ENCODE measurements around the gene NRN1L.

DNA sequence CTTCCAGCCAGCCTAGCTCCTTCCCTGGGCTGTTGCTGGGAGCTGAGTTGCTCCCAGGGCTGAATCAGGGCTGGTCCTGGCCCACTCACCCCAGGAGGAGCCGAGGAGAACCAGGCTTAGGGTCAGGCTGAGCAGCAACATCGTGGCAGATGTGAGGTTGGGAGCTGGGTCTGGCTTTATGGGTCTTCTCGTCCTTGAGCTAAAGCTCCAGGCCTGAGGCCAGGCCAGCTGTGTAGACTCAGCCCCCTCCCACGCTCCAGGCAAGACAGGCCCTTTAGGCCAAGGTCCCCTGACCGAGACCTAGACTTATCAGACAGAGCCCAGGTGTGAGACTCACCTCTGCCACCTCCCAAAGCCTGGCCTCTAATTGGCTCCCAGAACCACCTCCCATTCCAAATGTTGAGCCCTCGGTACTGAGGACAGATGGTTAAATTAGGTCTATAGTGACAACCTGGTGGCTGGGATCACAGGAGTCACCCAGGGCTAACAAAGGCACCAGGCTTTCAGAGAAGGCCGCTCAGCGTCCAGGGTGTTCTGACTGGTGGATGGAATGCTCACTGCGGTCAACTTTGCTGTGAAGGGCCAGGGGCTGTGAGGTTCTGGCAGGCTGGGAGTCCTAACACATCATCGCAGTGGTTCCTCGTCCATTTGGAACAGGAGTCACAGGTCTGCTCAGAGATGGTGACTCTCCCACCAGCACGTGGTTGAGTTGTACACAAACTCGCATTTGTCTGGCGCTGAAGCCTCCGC is 47.2 kb downstream of the NRN1L start, which contains the start of gene CTRL:
- TF ChIP-seq EP300 (IDR thresholded peaks at IDR 0.05) (no peak), CTCF (IDR thresholded peaks at IDR 0.05) (no peak)

Data from upper lobe of left lung (tissue), 4 donors.